ENCODE data around the gene MARCKSL1.

MARCKSL1 gene

DNA sequence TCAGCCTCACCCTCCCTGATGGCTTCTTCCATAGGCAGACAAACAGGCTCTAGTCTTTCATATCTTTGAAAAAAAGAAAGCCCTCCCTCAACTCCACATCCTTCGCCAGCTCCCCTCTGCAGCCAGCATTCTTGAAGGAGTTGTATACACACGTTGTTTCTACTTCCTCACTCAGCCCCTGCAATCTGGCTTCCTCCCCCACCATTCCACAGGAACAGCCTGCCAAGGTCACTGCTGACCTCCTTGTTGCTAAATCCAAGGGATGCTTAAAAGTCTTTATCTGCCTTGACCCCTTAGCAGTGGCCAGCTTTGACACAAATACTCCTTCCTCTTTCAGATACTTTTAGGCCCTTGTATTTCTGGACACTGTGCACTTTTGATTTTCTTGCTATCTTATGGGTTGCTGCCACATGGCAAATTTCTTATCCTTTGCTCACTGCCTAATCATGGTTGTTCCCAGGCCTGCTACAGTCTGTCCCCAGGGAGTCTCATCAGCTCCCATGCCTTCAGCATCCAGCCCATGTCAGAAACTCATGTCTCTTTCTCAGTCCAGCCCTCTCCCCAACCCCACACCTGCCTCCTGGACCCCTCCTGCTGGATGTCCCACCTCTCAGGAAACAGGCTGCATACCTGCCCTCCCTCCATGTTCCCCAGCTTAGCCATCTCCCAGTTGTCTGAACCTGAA, 18.0 kb upstream of the MARCKSL1 start:
- Histone ChIP-seq H3K9me3 (ENCODE audit: severe bottlenecking) (no peaks in the 10 kb centered on the region), H3K4me3 (ENCODE audit: severe bottlenecking) (no peak overlapping the region), H3K27ac (ENCODE audit: poor library complexity, severe bottlenecking) (peak overlapping the region; percentile 8), H3K4me1 (ENCODE audit: insufficient read depth, poor library complexity, severe bottlenecking) (peaks cover 12% of the 10 kb centered on the region), H3K36me3 (ENCODE audit: low read depth) (no peaks in the 10 kb centered on the region), H3K27me3 (ENCODE audit: insufficient read depth, poor library complexity, severe bottlenecking) (no peaks in the 10 kb centered on the region)
- TF ChIP-seq, protein P1, sequence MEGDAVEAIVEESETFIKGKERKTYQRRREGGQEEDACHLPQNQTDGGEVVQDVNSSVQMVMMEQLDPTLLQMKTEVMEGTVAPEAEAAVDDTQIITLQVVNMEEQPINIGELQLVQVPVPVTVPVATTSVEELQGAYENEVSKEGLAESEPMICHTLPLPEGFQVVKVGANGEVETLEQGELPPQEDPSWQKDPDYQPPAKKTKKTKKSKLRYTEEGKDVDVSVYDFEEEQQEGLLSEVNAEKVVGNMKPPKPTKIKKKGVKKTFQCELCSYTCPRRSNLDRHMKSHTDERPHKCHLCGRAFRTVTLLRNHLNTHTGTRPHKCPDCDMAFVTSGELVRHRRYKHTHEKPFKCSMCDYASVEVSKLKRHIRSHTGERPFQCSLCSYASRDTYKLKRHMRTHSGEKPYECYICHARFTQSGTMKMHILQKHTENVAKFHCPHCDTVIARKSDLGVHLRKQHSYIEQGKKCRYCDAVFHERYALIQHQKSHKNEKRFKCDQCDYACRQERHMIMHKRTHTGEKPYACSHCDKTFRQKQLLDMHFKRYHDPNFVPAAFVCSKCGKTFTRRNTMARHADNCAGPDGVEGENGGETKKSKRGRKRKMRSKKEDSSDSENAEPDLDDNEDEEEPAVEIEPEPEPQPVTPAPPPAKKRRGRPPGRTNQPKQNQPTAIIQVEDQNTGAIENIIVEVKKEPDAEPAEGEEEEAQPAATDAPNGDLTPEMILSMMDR (IDR thresholded peaks at IDR 0.05; ENCODE audit: poor library complexity, severe bottlenecking), result no peak
- no peak for ATAC-seq (ENCODE audit: low read depth)
- no peak for DNase-seq (ENCODE audit: low spot score)

DNA sequence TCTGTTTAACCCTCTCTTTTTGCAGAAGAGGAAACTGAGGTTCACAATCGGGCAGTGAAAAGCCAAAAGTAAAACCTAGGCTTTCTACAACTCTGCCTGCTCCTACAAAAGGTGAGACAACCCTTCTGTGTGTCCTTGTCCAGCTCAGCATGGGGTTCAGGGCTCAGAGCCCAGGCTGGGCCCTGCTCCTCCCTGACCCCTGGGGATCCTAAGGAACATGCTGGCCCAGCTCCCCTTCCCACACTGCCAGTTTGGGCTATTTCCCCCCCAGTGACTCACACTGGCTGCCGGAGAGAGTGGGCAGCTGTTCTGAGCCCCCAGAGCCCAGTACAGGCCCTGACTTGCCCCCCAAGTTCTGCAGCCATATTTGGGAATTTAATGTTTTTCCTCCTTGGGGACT, 17.4 kb upstream of the MARCKSL1 start:
- TF ChIP-seq, protein P1 (IDR thresholded peaks at IDR 0.05; ENCODE audit: poor library complexity, severe bottlenecking), result no peak
- ATAC-seq (ENCODE audit: low read depth) (no peak), DNase-seq (ENCODE audit: low spot score) (no peak)
- no peak overlapping the region for H3K4me3 ChIP-seq (ENCODE audit: severe bottlenecking)
- H3K9me3 ChIP-seq (ENCODE audit: severe bottlenecking), result no peaks in the 10 kb centered on the region
- H3K36me3 ChIP-seq (ENCODE audit: low read depth), result no peaks in the 10 kb centered on the region
- peaks cover 12% of the 10 kb centered on the region for H3K4me1 ChIP-seq (ENCODE audit: insufficient read depth, poor library complexity, severe bottlenecking)
- H3K27ac ChIP-seq (ENCODE audit: poor library complexity, severe bottlenecking), result peak overlapping the region; percentile 8
- H3K27me3 ChIP-seq (ENCODE audit: insufficient read depth, poor library complexity, severe bottlenecking), result no peaks in the 10 kb centered on the region

DNA sequence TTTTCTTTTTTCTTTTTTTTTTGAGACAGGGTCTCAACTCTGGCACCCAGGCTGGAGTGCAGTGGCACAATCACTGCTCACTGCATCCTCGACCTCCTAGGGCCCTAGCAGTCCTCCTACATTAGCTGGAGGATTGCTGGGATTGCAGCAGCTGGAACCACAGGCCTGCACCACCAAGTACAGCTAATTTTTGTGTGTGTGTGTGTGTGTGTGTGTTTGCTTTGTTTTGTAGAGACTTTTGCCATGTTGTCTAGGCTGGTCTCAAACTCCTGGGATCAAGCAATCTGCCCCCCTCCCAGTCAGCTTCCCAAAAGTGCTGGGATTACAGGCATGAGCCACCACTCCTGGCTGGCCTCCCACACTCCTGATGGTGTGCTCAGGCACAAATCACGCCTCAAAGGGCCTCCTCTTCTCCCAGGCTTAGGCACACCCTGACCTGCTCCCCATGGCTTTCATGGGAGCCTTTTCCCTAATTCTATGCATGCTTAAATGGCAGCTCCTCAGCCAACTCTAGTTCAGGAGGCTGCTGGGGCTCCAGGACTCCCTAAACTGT, 16.9 kb upstream of the MARCKSL1 start:
- Histone ChIP-seq H3K27ac (ENCODE audit: poor library complexity, severe bottlenecking) (peak overlapping the region; percentile 51), H3K4me3 (ENCODE audit: severe bottlenecking) (no peak overlapping the region)

DNA sequence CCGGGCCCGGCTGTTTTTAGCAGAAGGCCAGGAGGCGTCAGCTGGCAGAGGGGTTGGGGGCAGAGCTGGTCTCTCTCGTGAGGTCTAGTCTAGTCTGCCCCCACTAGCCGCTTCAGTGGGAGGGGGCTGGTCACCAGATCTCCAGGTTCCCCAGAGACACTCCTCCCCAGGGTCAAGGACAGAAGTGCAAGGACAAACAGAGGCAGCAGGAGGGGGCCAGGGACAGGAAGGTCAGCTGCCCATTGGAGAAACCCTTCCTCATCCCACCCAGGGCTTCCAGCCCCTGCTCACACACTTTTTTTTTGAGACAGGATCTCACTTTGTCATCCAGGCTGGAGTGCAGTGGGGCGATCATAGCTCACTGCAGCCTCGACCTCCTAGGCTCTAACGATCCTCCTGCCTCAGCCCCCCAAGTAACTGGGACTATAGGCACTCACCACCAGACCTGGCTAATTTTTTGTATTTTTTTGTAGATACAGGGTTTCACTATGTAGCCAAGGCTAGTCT, 16.3 kb upstream of the MARCKSL1 start:
- DNase-seq (ENCODE audit: low spot score) (no peak), ATAC-seq (ENCODE audit: low read depth) (no peak)

More for the DNA sequence above, 16.9 kb upstream of the MARCKSL1 start:
- no peak for DNase-seq (ENCODE audit: low spot score)
- ATAC-seq (ENCODE audit: low read depth), result no peak
- TF ChIP-seq, protein P1 (IDR thresholded peaks at IDR 0.05; ENCODE audit: poor library complexity, severe bottlenecking), result no peak
- Histone ChIP-seq H3K36me3 (ENCODE audit: low read depth) (no peaks in the 10 kb centered on the region), H3K4me1 (ENCODE audit: insufficient read depth, poor library complexity, severe bottlenecking) (peaks cover 12% of the 10 kb centered on the region), H3K27me3 (ENCODE audit: insufficient read depth, poor library complexity, severe bottlenecking) (no peaks in the 10 kb centered on the region), H3K9me3 (ENCODE audit: severe bottlenecking) (no peaks in the 10 kb centered on the region)

More for the DNA sequence above, 16.3 kb upstream of the MARCKSL1 start:
- Histone ChIP-seq H3K27ac (ENCODE audit: poor library complexity, severe bottlenecking) (peak overlapping the region; percentile 51), H3K36me3 (ENCODE audit: low read depth) (no peaks in the 10 kb centered on the region), H3K4me1 (ENCODE audit: insufficient read depth, poor library complexity, severe bottlenecking) (peaks cover 12% of the 10 kb centered on the region), H3K4me3 (ENCODE audit: severe bottlenecking) (peak overlapping the region; percentile 53), H3K9me3 (ENCODE audit: severe bottlenecking) (no peaks in the 10 kb centered on the region), H3K27me3 (ENCODE audit: insufficient read depth, poor library complexity, severe bottlenecking) (no peaks in the 10 kb centered on the region)
- TF ChIP-seq, protein P1 (IDR thresholded peaks at IDR 0.05; ENCODE audit: poor library complexity, severe bottlenecking), result no peak
